IMR-90 (cell line): ENCODE results near the gene KCTD16. TPM values are rescaled to one million over a fixed set of nuclear protein-coding genes. Genes with fewer than 3 reads are reported as not detected.

Source experiments
- ATAC-seq: fragments of 200-7000 bp; cut with Tn5 transposase; 2 replicates; pipeline ENCODE4 v1.9.1; 2020; ENCODE audit warnings: low read depth, mild to moderate bottlenecking, moderate library complexity
- BruUV-seq: library from RNA; stranded (reverse); fragments of 400-500 nt; replicated peaks from 2 replicates; lab custom pipeline; 2021; lab: Mats Ljungman, UMichigan
- CTCF ChIA-PET: fragments of 300-600 bp; formaldehyde crosslinking; extraction: SDS; loops from one replicate; lab custom pipeline; 2021; ENCODE audit warnings: antibody characterized with exemption; lab: Yijun Ruan, JAX
- POLR2A ChIA-PET: fragments of 300-600 bp; sonication (Branson Sonifier 250); formaldehyde crosslinking; loops from one replicate; lab custom pipeline; 2022; ENCODE audit warnings: antibody characterized with exemption; ENCODE audit not compliant: unreplicated experiment; lab: Charles Lee
- DNase-seq: peaks from one replicate; pipeline ENCODE4 v3.0.0; 2013
- H2AFZ ChIP-seq: replicated peaks from 2 replicates; pipeline ENCODE3; 2013; ENCODE audit warnings: low read length, mild to moderate bottlenecking; ENCODE audit not compliant: poor library complexity
- H2AK5ac ChIP-seq: 2 replicates; pipeline ENCODE4 v1.6.1; 2013; ENCODE audit warnings: low read depth, low read length, inconsistent platforms
- H2AK9ac ChIP-seq: replicated peaks from 2 replicates; pipeline ENCODE3; 2013; ENCODE audit warnings: mild to moderate bottlenecking, low read depth, low read length, moderate library complexity; ENCODE audit not compliant: poor library complexity
- H2BK120ac ChIP-seq: 2 replicates; pipeline ENCODE4 v1.6.1; 2013; ENCODE audit warnings: low read depth, low read length, inconsistent platforms
- H2BK15ac ChIP-seq: 3 replicates; pipeline ENCODE4 v1.6.1; 2013; ENCODE audit warnings: low read depth, low read length, inconsistent platforms
- H2BK20ac ChIP-seq: 2 replicates; pipeline ENCODE4 v1.6.1; 2013; ENCODE audit warnings: low read depth, mild to moderate bottlenecking, inconsistent platforms, low read length, moderate library complexity
- H2BK5ac ChIP-seq: 2 replicates; pipeline ENCODE4 v1.6.1; 2013; ENCODE audit warnings: mild to moderate bottlenecking, low read depth, low read length, inconsistent platforms; ENCODE audit not compliant: poor library complexity, severe bottlenecking
- H3K14ac ChIP-seq: replicated peaks from 2 replicates; pipeline ENCODE4 v1.6.1; 2013; ENCODE audit warnings: low read depth, low read length, inconsistent platforms
- H3K18ac ChIP-seq: 2 replicates; pipeline ENCODE4 v1.6.1; 2013; ENCODE audit warnings: low read depth, low read length, control low read depth
- H3K23ac ChIP-seq: 2 replicates; pipeline ENCODE4 v1.6.1; 2013; ENCODE audit warnings: low read depth, low read length, inconsistent platforms
- H3K27ac ChIP-seq: 2 replicates; pipeline ENCODE4 v1.5.1; 2013; ENCODE audit warnings: mild to moderate bottlenecking, control low read depth, low read length; ENCODE audit not compliant: insufficient read depth
- H3K27me3 ChIP-seq: 2 replicates; pipeline ENCODE4 v1.6.1; 2013; ENCODE audit warnings: low read length; ENCODE audit not compliant: control insufficient read depth, insufficient read depth
- H3K36me3 ChIP-seq: 2 replicates; pipeline ENCODE4 v1.6.1; 2013; ENCODE audit warnings: low read length, mixed read lengths; ENCODE audit not compliant: control insufficient read depth, insufficient read depth
- H3K4ac ChIP-seq: 2 replicates; pipeline ENCODE4 v1.6.1; 2013; ENCODE audit warnings: low read depth, low read length, inconsistent platforms
- H3K4me1 ChIP-seq: 2 replicates; pipeline ENCODE4 v1.6.1; 2013; ENCODE audit warnings: low read length, mixed read lengths; ENCODE audit not compliant: control insufficient read depth, insufficient read depth
- H3K4me2 ChIP-seq: 2 replicates; pipeline ENCODE4 v1.6.1; 2013; ENCODE audit warnings: low read depth, mild to moderate bottlenecking, control low read depth, low read length, moderate library complexity
- H3K4me3 ChIP-seq: 2 replicates; pipeline ENCODE4 v1.5.1; 2013; ENCODE audit warnings: low read depth, mild to moderate bottlenecking, control low read depth, low read length, moderate library complexity; ENCODE audit not compliant: insufficient read depth
- H3K56ac ChIP-seq: 2 replicates; pipeline ENCODE4 v1.6.1; 2013; ENCODE audit warnings: low read length, inconsistent platforms; ENCODE audit not compliant: insufficient read depth; ENCODE audit errors: extremely low read depth
- H3K79me1 ChIP-seq, 2 experiments: 2 replicates each; pipeline ENCODE4 v1.6.1; 2013; ENCODE audit warnings: low read length in 2 of 2, inconsistent platforms in 1 of 2, low read depth in 1 of 2
- H3K9ac ChIP-seq: 2 replicates; pipeline ENCODE4 v1.6.1; 2013; ENCODE audit warnings: low read depth, low read length, control low read depth
- H3K9me1 ChIP-seq: 2 replicates; pipeline ENCODE4 v1.6.1; 2013; ENCODE audit warnings: low read length, inconsistent platforms; ENCODE audit not compliant: insufficient read depth
- H3K9me3 ChIP-seq: 2 replicates; pipeline ENCODE4 v1.6.1; 2013; ENCODE audit warnings: low read length; ENCODE audit not compliant: control insufficient read depth, insufficient read depth
- H4K20me1 ChIP-seq: 2 replicates; pipeline ENCODE4 v1.6.1; 2013; ENCODE audit warnings: low read length, inconsistent platforms; ENCODE audit not compliant: insufficient read depth
- H4K5ac ChIP-seq: 2 replicates; pipeline ENCODE4 v1.6.1; 2013; ENCODE audit warnings: mild to moderate bottlenecking, low read depth, low read length, control low read depth
- H4K8ac ChIP-seq, 2 experiments: 2 replicates each; pipeline ENCODE4 v1.6.1; 2013; ENCODE audit warnings: low read depth in 2 of 2, low read length in 2 of 2, control low read depth in 1 of 2, inconsistent platforms in 1 of 2
- H4K91ac ChIP-seq: 2 replicates; pipeline ENCODE4 v1.6.1; 2013; ENCODE audit warnings: low read depth, low read length, inconsistent platforms; ENCODE audit not compliant: insufficient read depth
- MAZ ChIP-seq: IDR thresholded peaks from 2 replicates; pipeline ENCODE4 v1.6.1; 2012; ENCODE audit warnings: low read depth, mild to moderate bottlenecking, low read length, improper control_type of control experiment, moderate library complexity, borderline replicate concordance
- RFX5 ChIP-seq: IDR thresholded peaks from 2 replicates; pipeline ENCODE4 v1.8.0; 2012; ENCODE audit warnings: low read depth, mild to moderate bottlenecking, low read length, moderate library complexity
- whole genome bisulfite sequencing, 2 experiments: methylation state at CpG; one replicate each; pipeline versions ENCODE4 v1.1.5 to v1.1.7; 2013; ENCODE audit warnings: missing lambda C conversion rate in 2 of 2; ENCODE audit not compliant: insufficient read length in 1 of 2; ENCODE audit errors: extremely low coverage in 2 of 2; 5-methylcytosine and 5-hydroxymethylcytosine counted together
- dilution Hi-C: fragments of 300-500 bp; cut with HindIII; formaldehyde crosslinking; loops from one replicate; pipeline ENCODE4 v1.14.3; 2018; ENCODE audit warnings: low sequenced_read_pairs; ENCODE audit not compliant: unreplicated experiment
- in situ Hi-C: fragments of 300-500 bp; cut with MboI; formaldehyde crosslinking; loops from 3 replicates; pipeline ENCODE4 v1.14.3; 2019; ENCODE audit warnings: low sequenced_read_pairs, inconsistent platforms, mixed read lengths
- intact Hi-C: fragments of 100-400 bp; cut with micrococcal nuclease; formaldehyde crosslinking; loops from 2 replicates; pipeline ENCODE4 v1.10.0; 2022
- polyA plus RNA-seq, 3 experiments: library from polyadenylated mRNA; depleted of rRNA; stranded (reverse); fragments of >200 nt; gene quantifications; 2 replicates each; pipeline ENCODE4 v1.2.3, GENCODE V29; 2012; ENCODE audit warnings: low replicate concordance in 1 of 3
- total RNA-seq: library from RNA; depleted of rRNA; stranded (reverse); fragments of >200 nt; gene quantifications from 2 replicates; pipeline ENCODE4 v1.2.3, GENCODE V29; 2012
- TF ChIP-seq, protein P1 (sequence below): fragments of 150-350 bp; IDR thresholded peaks from 2 replicates; pipeline ENCODE4 v1.6.1; 2016; ENCODE audit warnings: low read depth, mild to moderate bottlenecking, low read length, moderate library complexity, borderline replicate concordance

Gene KCTD16
- total and polyA plus RNA-seq, 2 of the 4 experiments (the other 2 are of a cell fraction), result 0.43 to 1.1 TPM

DNA sequence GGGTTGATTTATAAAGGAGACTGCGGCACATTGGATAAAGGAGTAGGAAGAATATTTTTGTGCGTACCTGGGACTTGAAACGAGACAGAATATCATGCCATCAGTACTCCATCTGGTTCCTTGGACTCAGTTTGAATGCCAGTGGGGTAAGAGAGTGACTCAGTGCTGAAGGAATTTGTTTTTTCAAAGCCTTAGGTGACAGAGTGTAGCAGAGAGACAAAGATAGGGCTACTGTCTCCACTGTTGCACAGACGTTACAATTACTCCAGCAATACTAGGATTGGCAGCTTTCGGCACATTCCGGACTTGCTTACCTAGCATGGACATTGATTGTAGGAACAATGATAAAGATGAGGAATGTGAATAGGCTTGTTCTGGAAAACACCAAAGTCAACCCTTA is 250.7 kb downstream of the KCTD16 start:
- DNase-seq (no peak), ATAC-seq (peak; percentile 59)
- no peak overlapping the region for H2BK5ac ChIP-seq
- H2BK120ac ChIP-seq, result no peak overlapping the region
- dilution Hi-C loops (no loop called here), intact Hi-C loops (no loop called here), in situ Hi-C loops (no loop called here)
- no peak overlapping the region for H4K91ac ChIP-seq
- H3K9me3 ChIP-seq, result peaks cover 2% of the 10 kb centered on the region; the same call in 1 of the 2 replicates
- H3K9ac ChIP-seq, result no peak overlapping the region
- no CpG with 5 or more reads among the region's 6 CpGs for WGBS, 2 experiments
- no peak overlapping the region for H2BK20ac ChIP-seq
- no peaks in the 10 kb centered on the region for H3K27me3 ChIP-seq
- no peak overlapping the region for H3K56ac ChIP-seq
- H4K8ac ChIP-seq, result no peak overlapping the region
- CTCF ChIA-PET, result interaction anchor here (0.5 kb wide), 1 partner anchor 44 kb away, joined by 3 read pairs; no protein-coding TSS in a partner anchor
- H2AFZ ChIP-seq, result no peak overlapping the region
- no peak overlapping the region for H3K27ac ChIP-seq
- no peaks in the 10 kb centered on the region for H4K20me1 ChIP-seq
- H2AK5ac ChIP-seq, result no peak overlapping the region
- no peaks in the 10 kb centered on the region for H3K36me3 ChIP-seq
- H3K9me1 ChIP-seq, result no peaks in the 10 kb centered on the region
- no peak overlapping the region for H3K14ac ChIP-seq
- no peak overlapping the region for H2AK9ac ChIP-seq
- H3K4me2 ChIP-seq, result no peak overlapping the region
- no peaks in the 10 kb centered on the region for H3K79me1 ChIP-seq
- POLR2A ChIA-PET, result no interaction called here
- H3K23ac ChIP-seq, result no peak overlapping the region
- no TSS peak for BruUV-seq
- no peak for TF ChIP-seq MAZ
- no peak for TF ChIP-seq RFX5
- TF ChIP-seq, protein P1, sequence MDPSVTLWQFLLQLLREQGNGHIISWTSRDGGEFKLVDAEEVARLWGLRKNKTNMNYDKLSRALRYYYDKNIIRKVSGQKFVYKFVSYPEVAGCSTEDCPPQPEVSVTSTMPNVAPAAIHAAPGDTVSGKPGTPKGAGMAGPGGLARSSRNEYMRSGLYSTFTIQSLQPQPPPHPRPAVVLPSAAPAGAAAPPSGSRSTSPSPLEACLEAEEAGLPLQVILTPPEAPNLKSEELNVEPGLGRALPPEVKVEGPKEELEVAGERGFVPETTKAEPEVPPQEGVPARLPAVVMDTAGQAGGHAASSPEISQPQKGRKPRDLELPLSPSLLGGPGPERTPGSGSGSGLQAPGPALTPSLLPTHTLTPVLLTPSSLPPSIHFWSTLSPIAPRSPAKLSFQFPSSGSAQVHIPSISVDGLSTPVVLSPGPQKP, result no peak
- H4K5ac ChIP-seq, result no peak overlapping the region
- no peak overlapping the region for H3K18ac ChIP-seq
- H3K4ac ChIP-seq, result no peak overlapping the region
- H3K4me1 ChIP-seq, result no peaks in the 10 kb centered on the region
- H3K4me3 ChIP-seq, result no peak overlapping the region
- no peak overlapping the region for H2BK15ac ChIP-seq
